GM12878 (cell line): ENCODE measurements around the gene MYBPC2. TPM values are rescaled to one million over a fixed set of nuclear protein-coding genes. Genes with fewer than 3 reads are reported as not detected.
A peak's percentile ranks its signal among the peaks of the same experiment; 100 is the strongest.

Source experiments
- ATAC-seq: fragments of 200-7000 bp; cut with Tn5 transposase; 3 replicates; pipeline ENCODE4 v1.9.1; 2020; ENCODE audit warnings: mild to moderate bottlenecking, moderate library complexity
- BruUV-seq: library from RNA; stranded (reverse); fragments of 400-500 nt; replicated peaks from 2 replicates; lab custom pipeline; 2021; lab: Mats Ljungman, UMichigan
- CTCF ChIA-PET: fragments of 300-600 bp; sonication (Branson Sonifier 250); formaldehyde crosslinking; extraction: SDS; loops from one replicate; lab custom pipeline; 2021; ENCODE audit warnings: inconsistent platforms; lab: Yijun Ruan, JAX
- POLR2A ChIA-PET: fragments of 350-600 bp; formaldehyde crosslinking; extraction: SDS; loops from one replicate; lab custom pipeline; 2021; ENCODE audit warnings: inconsistent platforms; lab: Charles Lee
- RAD21 ChIA-PET: fragments of 300-600 bp; sonication (Branson Sonifier 250); formaldehyde crosslinking; loops from one replicate; lab custom pipeline; 2023; ENCODE audit warnings: antibody characterized with exemption; ENCODE audit not compliant: unreplicated experiment; lab: Charles Lee
- SMC1A ChIA-PET: fragments of 300-600 bp; sonication (Branson Sonifier 250); formaldehyde crosslinking; loops from one replicate; lab custom pipeline; 2023; ENCODE audit not compliant: unreplicated experiment, uncharacterized antibody; lab: Charles Lee
- DNase-seq: peaks from one replicate; pipeline ENCODE4 v3.0.0-alpha.2; 2011; ENCODE audit warnings: low read depth, low spot score
- FAIRE-seq: peaks from 3 replicates; lab custom pipeline; 2011; peaks lifted over from hg19 to GRCh38; lab: Jason Lieb, UNC
- H2AFZ ChIP-seq: 2 replicates; pipeline ENCODE4 v1.6.0; 2011; ENCODE audit warnings: low read depth, low read length, control low read depth; ENCODE audit not compliant: control insufficient read depth
- H3K27ac ChIP-seq: 2 replicates; pipeline ENCODE4 v1.5.1; 2011; ENCODE audit warnings: control low read depth; ENCODE audit not compliant: control insufficient read depth, insufficient read depth
- H3K27me3 ChIP-seq, 2 experiments: replicated peaks in 1 of 2; 2 replicates each; pipeline versions ENCODE4 v1.6.0 to v1.6.1; 2011; ENCODE audit warnings: low read length in 1 of 2; ENCODE audit not compliant: control insufficient read depth in 2 of 2, insufficient read depth in 2 of 2
- H3K36me3 ChIP-seq, 2 experiments: 2 replicates each; pipeline ENCODE4 v1.5.1; 2011; ENCODE audit warnings: low read length in 1 of 2; ENCODE audit not compliant: control insufficient read depth in 2 of 2, insufficient read depth in 2 of 2
- H3K4me1 ChIP-seq: 2 replicates; pipeline ENCODE4 v1.6.1; 2011; ENCODE audit warnings: mild to moderate bottlenecking, low read length, moderate library complexity, mixed read lengths; ENCODE audit not compliant: control insufficient read depth, insufficient read depth
- H3K4me2 ChIP-seq: 2 replicates; pipeline ENCODE4 v1.6.0; 2011; ENCODE audit warnings: control low read depth; ENCODE audit not compliant: control insufficient read depth, insufficient read depth
- H3K4me3 ChIP-seq: fragments of 200-600 bp; sonication (generic); 2 replicates; pipeline ENCODE4 v1.5.1; 2016
- H3K79me2 ChIP-seq: 2 replicates; pipeline ENCODE4 v1.6.0; 2011; ENCODE audit warnings: low read length; ENCODE audit not compliant: control insufficient read depth, insufficient read depth
- H3K9ac ChIP-seq: 2 replicates; pipeline ENCODE4 v1.8.0; 2011; ENCODE audit warnings: low read length, control low read depth, mixed read lengths; ENCODE audit not compliant: control insufficient read depth, insufficient read depth
- H3K9me3 ChIP-seq: replicated peaks from 3 replicates; pipeline ENCODE4 v1.5.1; 2011; ENCODE audit warnings: mild to moderate bottlenecking, low read length; ENCODE audit not compliant: control insufficient read depth, insufficient read depth
- H4K20me1 ChIP-seq: 2 replicates; pipeline ENCODE4 v1.6.0; 2011; ENCODE audit not compliant: control insufficient read depth, insufficient read depth
- ATF2 ChIP-seq: IDR thresholded peaks from 2 replicates; pipeline ENCODE4 v1.6.1; 2012; ENCODE audit warnings: low read length, inconsistent platforms
- BCL11A ChIP-seq: IDR thresholded peaks from 2 replicates; pipeline ENCODE4 v1.6.1; 2011; ENCODE audit warnings: low read depth, low read length
- BMI1 ChIP-seq: fragments of 450-650 bp; IDR thresholded peaks from 2 replicates; pipeline ENCODE4 v1.6.1; 2016; ENCODE audit warnings: mild to moderate bottlenecking, moderate library complexity, borderline replicate concordance
- CREM ChIP-seq: IDR thresholded peaks from 2 replicates; pipeline ENCODE4 v1.6.1; 2014; ENCODE audit warnings: antibody characterized with exemption, low read depth
- ETV6 ChIP-seq, 2 experiments: fragments of 450-650 bp in 1 of 2; IDR thresholded peaks in 1 of 2; conservative IDR thresholded peaks in 1 of 2; 2 replicates each; pipeline ENCODE4 v1.6.1; 2014; ENCODE audit warnings: antibody characterized with exemption in 1 of 2, borderline replicate concordance in 1 of 2, low read depth in 1 of 2, mild to moderate bottlenecking in 1 of 2, moderate library complexity in 1 of 2
- FOXK2 ChIP-seq: fragments of 450-650 bp; IDR thresholded peaks from 2 replicates; pipeline ENCODE4 v1.6.1; 2017; ENCODE audit warnings: mild to moderate bottlenecking, moderate library complexity
- FOXM1 ChIP-seq: IDR thresholded peaks from 2 replicates; pipeline ENCODE4 v1.6.1; 2012; ENCODE audit warnings: low read depth, mild to moderate bottlenecking, inconsistent platforms, low read length, moderate library complexity
- MEF2B ChIP-seq: fragments of 450-650 bp; IDR thresholded peaks from 2 replicates; pipeline ENCODE4 v1.6.1; 2018; ENCODE audit warnings: mild to moderate bottlenecking, moderate library complexity; ENCODE audit not compliant: partially characterized antibody, poor library complexity, severe bottlenecking
- PKNOX1 ChIP-seq: fragments of 450-650 bp; IDR thresholded peaks from 2 replicates; pipeline ENCODE4 v1.6.1; 2016; ENCODE audit warnings: mild to moderate bottlenecking
- POU2F2 ChIP-seq: IDR thresholded peaks from 3 replicates; pipeline ENCODE4 v1.6.1; 2011; ENCODE audit warnings: low read depth, mild to moderate bottlenecking, low read length, borderline replicate concordance
- SIN3A ChIP-seq: IDR thresholded peaks from 2 replicates; pipeline ENCODE4 v1.6.1; 2012; ENCODE audit warnings: low read depth, low read length, improper control_type of control experiment
- SREBF1 ChIP-seq: IDR thresholded peaks from 2 replicates; pipeline ENCODE4 v1.6.1; 2012; ENCODE audit warnings: mild to moderate bottlenecking, low read length
- SUZ12 ChIP-seq: fragments of 200-600 bp; sonication (generic); IDR thresholded peaks from one replicate; pipeline ENCODE4 v1.6.1; 2018; ENCODE audit warnings: antibody characterized with exemption, mild to moderate bottlenecking; ENCODE audit not compliant: unreplicated experiment
- ZBTB33 ChIP-seq: fragments of 450-650 bp; IDR thresholded peaks from 2 replicates; pipeline ENCODE4 v1.6.1; 2017; ENCODE audit warnings: mild to moderate bottlenecking
- ZBTB4 ChIP-seq: fragments of 450-650 bp; formaldehyde crosslinking; IDR thresholded peaks from 2 replicates; pipeline ENCODE4 v1.4.0; 2022; ENCODE audit warnings: mild to moderate bottlenecking, moderate library complexity
- WGBS: methylation state at CpG from one replicate; pipeline ENCODE4 v1.1.6; 2016; ENCODE audit warnings: low lambda C conversion rate; ENCODE audit not compliant: insufficient replicate concordance, insufficient coverage; ENCODE audit errors: missing lambda C conversion rate; 5-methylcytosine and 5-hydroxymethylcytosine counted together
- in situ Hi-C: fragments of 300-500 bp; cut with MboI; formaldehyde crosslinking; loops from 9 replicates; pipeline ENCODE4 v1.14.3; 2018; ENCODE audit warnings: mixed read lengths
- intact Hi-C: fragments of 100-400 bp; cut with micrococcal nuclease; formaldehyde crosslinking; loops from one replicate; pipeline ENCODE4 v1.14.2; 2022; ENCODE audit not compliant: unreplicated experiment
- polyA plus RNA-seq, 11 experiments: library from polyadenylated mRNA; depleted of rRNA in 4 of 11; unstranded in 6 of 11; stranded (reverse) in 5 of 11; fragments of >200 nt; fragmentation: Nextera tagmentation in 4 of 11; fragmentation: Illumina TruSeq in 1 of 11; extraction: Ambion mirVana in 4 of 11; extraction: Trizol in 1 of 11; gene quantifications; 1 replicate in 1 of 11; 2 replicates in 10 of 11; pipeline versions ENCODE4 v1.2.1 to v1.2.3, GENCODE V29; 2011 to 2016; ENCODE audit warnings: inconsistent platforms in 2 of 11, missing spikeins in 2 of 11, low read depth in 1 of 11
- total RNA-seq, 4 experiments: library from RNA; depleted of rRNA in 3 of 4; stranded (reverse); fragments of >200 nt in 3 of 4; fragmentation: Illumina TruSeq in 1 of 4; extraction: Trizol in 1 of 4; gene quantifications; 2 replicates each; pipeline versions ENCODE4 v1.2.1 to v1.2.3, GENCODE V29; 2013 to 2021

MYBPC2 gene
- total and polyA plus RNA-seq, 10 of the 15 experiments (the other 5 are each of a cell fraction or from before 2014, with no cell fraction given) = 0.09 to 2.6 (median 0.61) TPM

GRCh38 chr19:50511069-50511822 lies 78.6 kb downstream of the MYBPC2 start, which contains the start of gene JOSD2:
JOSD2 (minus strand) TSS chr19:50511191; CDS start chr19:50510431, 760 bp downstream.
- Histone ChIP-seq H2AFZ (peak within 1 kb of the TSS; percentile 82), H3K79me2 (no peaks in the 10 kb centered on the region), H3K27me3 (no peaks in the 10 kb centered on the region), H3K36me3 (no peaks in the 10 kb centered on the region), H3K4me3 (peak within 1 kb of the TSS; percentile 81), H3K4me1 (peaks cover 3% of the 10 kb centered on the region; the same call in 1 of the 2 replicates), H3K4me2 (peak within 1 kb of the TSS; percentile 99), H3K9ac (peak within 1 kb of the TSS; percentile 80), H3K9me3 (no peaks in the 10 kb centered on the region), H3K27ac (peak within 1 kb of the TSS; percentile 67), H4K20me1 (no peaks in the 10 kb centered on the region)
- ATAC-seq (peak; percentile 98), FAIRE-seq (peak; percentile 99), DNase-seq (peak; percentile 94)
- BruUV-seq = no TSS peak
- ChIA-PET CTCF (interaction anchor here (0.6 to 2.4 kb wide), 8 partner anchors 23 to 220 kb away, joined by 3 to 10 read pairs (median 4); no protein-coding TSS in a partner anchor), SMC1A (interaction anchor here (0.6 kb wide), 1 partner anchor 158 kb away, joined by 4 read pairs; no protein-coding TSS in a partner anchor), POLR2A (interaction anchor here (1.2 kb wide), 1 partner anchor 153 kb away, joined by 4 read pairs; no protein-coding TSS in a partner anchor), RAD21 (interaction anchor here (0.6 to 1.4 kb wide), 5 partner anchors 17 to 272 kb away, joined by 3 to 4 read pairs (median 3); no protein-coding TSS in a partner anchor)
- WGBS = under 1% methylated on average over 66 of the region's 69 CpGs
- in situ Hi-C loops (no loop called here), intact Hi-C loops (no loop called here)
- TF ChIP-seq ZBTB33 (no peak), SIN3A (peak; percentile 57; the same call in 1 of the 2 replicates), ZBTB4 (CRISPR knock-in tag) (no peak), SUZ12 (no peak), FOXK2 (no peak), POU2F2 (peak; percentile 28; the same call in 1 of the 3 replicates), ETV6 (conservative IDR thresholded peaks at IDR 0.05 in 1 of 2, IDR thresholded peaks at IDR 0.05 in 1 of 2; ENCODE audit: borderline replicate concordance in 1 of 2, low read depth in 1 of 2) (peak in 1 of 2 experiments; percentile 68; a peak in 1 of 4 replicates), BCL11A (no peak), SREBF1 (peak; percentile 77), MEF2B (no peak), FOXM1 (no peak), PKNOX1 (0 out of 2 replicates have a peak, but pooled peaks have one; percentile 24), CREM (peak; percentile 100), BMI1 (no peak), ATF2 (peak; percentile 80)
